Keratinocyte (primary cell): Measurements from ENCODE around the gene TOLLIP.

Source experiments
- EZH2 ChIP-seq: IDR thresholded peaks from one replicate; pipeline ENCODE4 v1.6.1; 2012; ENCODE audit warnings: inconsistent platforms, mild to moderate bottlenecking, low read length, moderate library complexity
- TF ChIP-seq, protein P1 (sequence below), 3 experiments: IDR thresholded peaks in 1 of 3; conservative IDR thresholded peaks in 1 of 3; optimal IDR thresholded peaks in 1 of 3; 2 replicates in 2 of 3; 3 replicates in 1 of 3; pipeline versions ENCODE3 to v1.5.1; 2011; ENCODE audit warnings: low read length in 3 of 3, mild to moderate bottlenecking in 3 of 3, moderate library complexity in 2 of 3, control low read depth in 1 of 3, inconsistent platforms in 1 of 3; ENCODE audit not compliant: insufficient read depth in 2 of 3; ENCODE audit errors: extremely low read depth in 1 of 3

- TF ChIP-seq, protein P1, sequence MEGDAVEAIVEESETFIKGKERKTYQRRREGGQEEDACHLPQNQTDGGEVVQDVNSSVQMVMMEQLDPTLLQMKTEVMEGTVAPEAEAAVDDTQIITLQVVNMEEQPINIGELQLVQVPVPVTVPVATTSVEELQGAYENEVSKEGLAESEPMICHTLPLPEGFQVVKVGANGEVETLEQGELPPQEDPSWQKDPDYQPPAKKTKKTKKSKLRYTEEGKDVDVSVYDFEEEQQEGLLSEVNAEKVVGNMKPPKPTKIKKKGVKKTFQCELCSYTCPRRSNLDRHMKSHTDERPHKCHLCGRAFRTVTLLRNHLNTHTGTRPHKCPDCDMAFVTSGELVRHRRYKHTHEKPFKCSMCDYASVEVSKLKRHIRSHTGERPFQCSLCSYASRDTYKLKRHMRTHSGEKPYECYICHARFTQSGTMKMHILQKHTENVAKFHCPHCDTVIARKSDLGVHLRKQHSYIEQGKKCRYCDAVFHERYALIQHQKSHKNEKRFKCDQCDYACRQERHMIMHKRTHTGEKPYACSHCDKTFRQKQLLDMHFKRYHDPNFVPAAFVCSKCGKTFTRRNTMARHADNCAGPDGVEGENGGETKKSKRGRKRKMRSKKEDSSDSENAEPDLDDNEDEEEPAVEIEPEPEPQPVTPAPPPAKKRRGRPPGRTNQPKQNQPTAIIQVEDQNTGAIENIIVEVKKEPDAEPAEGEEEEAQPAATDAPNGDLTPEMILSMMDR (optimal IDR thresholded peaks at IDR 0.05 in 1 of 3, IDR thresholded peaks at IDR 0.05 in 1 of 3, conservative IDR thresholded peaks at IDR 0.05 in 1 of 3; ENCODE audit: extremely low read depth in 1 of 3, insufficient read depth in 2 of 3, low read length in 3 of 3): no peak
- no peak for TF ChIP-seq EZH2
These were observed 21.0 kb upstream of the TOLLIP start for GRCh38 chr11:1330473-1330872.
